ENCODE data around the gene CCDC122. TPM values are rescaled to one million over a fixed set of nuclear protein-coding genes. Genes with fewer than 3 reads are reported as not detected.
"Not testable (repeated sequence)": the region's sequence is repeated elsewhere in the genome, so short reads cannot be mapped to it uniquely, and the experiment has no call there.

CCDC122 gene
- total RNA-seq, 5 donors from 2014 or later (not counting 1 experiment from before 2014, with no cell fraction given) = 0.44 to 4.1 (median 0.78) TPM

GRCh38 chr13:43824656-43825055 lies 54.9 kb downstream of the CCDC122 start:
- H3K36me3 ChIP-seq (ENCODE audit: control insufficient read depth in 2 of 2, extremely low read depth in 1 of 2, insufficient read depth in 1 of 2, low read length in 1 of 2); H3K4me1 ChIP-seq (ENCODE audit: control insufficient read depth in 1 of 2, extremely low read depth in 1 of 2, insufficient read depth in 2 of 2, low read length in 2 of 2); H3K27me3 ChIP-seq (replicated peaks in 1 of 2; ENCODE audit: control insufficient read depth in 2 of 2, extremely low read depth in 1 of 2, insufficient read depth in 2 of 2, low read length in 1 of 2); H3K9me3 Mint-ChIP-seq; H3K4me1 Mint-ChIP-seq; DNase-seq; H3K4me3 Mint-ChIP-seq; ATAC-seq (replicated peaks in 1 of 4); POLR2A ChIA-PET; H3K4me3 ChIP-seq (ENCODE audit: control insufficient read depth in 1 of 2, extremely low read depth in 1 of 2, low read length in 1 of 2); H3K27ac ChIP-seq (ENCODE audit: low read length); CTCF ChIA-PET; H3K9me3 ChIP-seq; H3K36me3 Mint-ChIP-seq; H3K27ac Mint-ChIP-seq: not testable (repeated sequence)
- H3K27me3 Mint-ChIP-seq = peaks cover 3 to 34% of the 10 kb centered on the region in 2 donors
- no CpG with 5 or more reads among the region's 1 CpG for WGBS (ENCODE audit: insufficient coverage)

GRCh38 chr13:43822969-43823368 lies 56.6 kb downstream of the CCDC122 start:
- H3K4me3 Mint-ChIP-seq = no peak overlapping the region
- WGBS (ENCODE audit: insufficient coverage) = 40% methylated on average over 1 of the region's 1 CpG

GRCh38 chr13:43816401-43816889 lies 63.1 kb downstream of the CCDC122 start:
- CTCF ChIA-PET = interaction anchor here in 1 of 2 donors (1.0 kb wide), 2 partner anchors 9 to 12 kb away, joined by 3 read pairs; no protein-coding TSS in a partner anchor
- Mint-ChIP-seq H3K9me3 (peaks cover 0 to 4% (median 0%) of the 10 kb centered on the region in 3 donors), H3K27ac (no peak overlapping the region), H3K27me3 (peaks cover 22 to 31% of the 10 kb centered on the region in 2 donors), H3K4me3 (no peak overlapping the region), H3K4me1 (no peaks in the 10 kb centered on the region), H3K36me3 (no peaks in the 10 kb centered on the region)
- ATAC-seq (replicated peaks in 1 of 4) (no peak), DNase-seq (no peak)
- no peaks in the 10 kb centered on the region for H3K4me1 ChIP-seq (ENCODE audit: control insufficient read depth in 1 of 2, extremely low read depth in 1 of 2, insufficient read depth in 2 of 2, low read length in 2 of 2)
- H3K36me3 ChIP-seq (ENCODE audit: control insufficient read depth in 2 of 2, extremely low read depth in 1 of 2, insufficient read depth in 1 of 2, low read length in 1 of 2) = no peaks in the 10 kb centered on the region
- H3K4me3 ChIP-seq (ENCODE audit: control insufficient read depth in 1 of 2, extremely low read depth in 1 of 2, low read length in 1 of 2) = no peak overlapping the region
- POLR2A ChIA-PET = interaction anchor here in 1 of 2 donors (0.7 kb wide), 1 partner anchor 10 kb away, joined by 4 read pairs; no protein-coding TSS in a partner anchor
- WGBS (ENCODE audit: insufficient coverage) = no CpG with 5 or more reads among the region's 4 CpGs
- no peaks in the 10 kb centered on the region for H3K27me3 ChIP-seq (replicated peaks in 1 of 2; ENCODE audit: control insufficient read depth in 2 of 2, extremely low read depth in 1 of 2, insufficient read depth in 2 of 2, low read length in 1 of 2)
- H3K27ac ChIP-seq (ENCODE audit: low read length) = no peak overlapping the region
- H3K9me3 ChIP-seq = no peaks in the 10 kb centered on the region

More at GRCh38 chr13:43822969-43823368, 56.6 kb downstream of the CCDC122 start:
- POLR2A ChIA-PET = no interaction called here
- peaks cover 8 to 36% of the 10 kb centered on the region in 2 donors for H3K27me3 Mint-ChIP-seq
- H3K9me3 ChIP-seq = no peaks in the 10 kb centered on the region
- H3K36me3 ChIP-seq (ENCODE audit: control insufficient read depth in 2 of 2, extremely low read depth in 1 of 2, insufficient read depth in 1 of 2, low read length in 1 of 2) = no peaks in the 10 kb centered on the region
- H3K4me1 Mint-ChIP-seq = no peaks in the 10 kb centered on the region
- H3K4me3 ChIP-seq (ENCODE audit: control insufficient read depth in 1 of 2, extremely low read depth in 1 of 2, low read length in 1 of 2) = no peak overlapping the region
- ATAC-seq (replicated peaks in 1 of 4) (no peak), DNase-seq (no peak)
- H3K27ac Mint-ChIP-seq = no peak overlapping the region
- no peaks in the 10 kb centered on the region for H3K36me3 Mint-ChIP-seq
- H3K4me1 ChIP-seq (ENCODE audit: control insufficient read depth in 1 of 2, extremely low read depth in 1 of 2, insufficient read depth in 2 of 2, low read length in 2 of 2) = no peaks in the 10 kb centered on the region
- CTCF ChIA-PET = no interaction called here
- H3K27me3 ChIP-seq (replicated peaks in 1 of 2; ENCODE audit: control insufficient read depth in 2 of 2, extremely low read depth in 1 of 2, insufficient read depth in 2 of 2, low read length in 1 of 2) = no peaks in the 10 kb centered on the region
- peaks cover 0 to 4% (median 0%) of the 10 kb centered on the region in 3 donors for H3K9me3 Mint-ChIP-seq
- H3K27ac ChIP-seq (ENCODE audit: low read length) = no peak overlapping the region

- no peak overlapping the region for H3K4me3 Mint-ChIP-seq
- Histone ChIP-seq H3K9me3 (no peaks in the 10 kb centered on the region), H3K27me3 (replicated peaks in 1 of 2; ENCODE audit: control insufficient read depth in 2 of 2, extremely low read depth in 1 of 2, insufficient read depth in 2 of 2, low read length in 1 of 2) (no peaks in the 10 kb centered on the region), H3K27ac (ENCODE audit: low read length) (no peak overlapping the region), H3K4me3 (ENCODE audit: control insufficient read depth in 1 of 2, extremely low read depth in 1 of 2, low read length in 1 of 2) (no peak overlapping the region), H3K36me3 (ENCODE audit: control insufficient read depth in 2 of 2, extremely low read depth in 1 of 2, insufficient read depth in 1 of 2, low read length in 1 of 2) (no peaks in the 10 kb centered on the region), H3K4me1 (ENCODE audit: control insufficient read depth in 1 of 2, extremely low read depth in 1 of 2, insufficient read depth in 2 of 2, low read length in 2 of 2) (no peaks in the 10 kb centered on the region)
- peaks cover 21 to 39% of the 10 kb centered on the region in 2 donors for H3K27me3 Mint-ChIP-seq
- H3K27ac Mint-ChIP-seq = no peak overlapping the region
- H3K9me3 Mint-ChIP-seq = peaks cover 0 to 4% (median 0%) of the 10 kb centered on the region in 3 donors
- no peak for DNase-seq
- ChIA-PET POLR2A (no interaction called here), CTCF (no interaction called here)
- ATAC-seq (replicated peaks in 1 of 4) = no peak
- WGBS (ENCODE audit: insufficient coverage) = 33% methylated on average over 1 of the region's 2 CpGs
- no peaks in the 10 kb centered on the region for H3K4me1 Mint-ChIP-seq
- no peaks in the 10 kb centered on the region for H3K36me3 Mint-ChIP-seq
Measured at GRCh38 chr13:43815204-43815603, 64.3 kb downstream of the CCDC122 start.

- peaks cover 13 to 27% of the 10 kb centered on the region in 2 donors for H3K27me3 Mint-ChIP-seq
- no peaks in the 10 kb centered on the region for H3K36me3 Mint-ChIP-seq
- no peak overlapping the region for H3K4me3 Mint-ChIP-seq
- Histone ChIP-seq H3K4me3 (ENCODE audit: control insufficient read depth in 1 of 2, extremely low read depth in 1 of 2, low read length in 1 of 2) (no peak overlapping the region), H3K27ac (ENCODE audit: low read length) (no peak overlapping the region), H3K4me1 (ENCODE audit: control insufficient read depth in 1 of 2, extremely low read depth in 1 of 2, insufficient read depth in 2 of 2, low read length in 2 of 2) (no peaks in the 10 kb centered on the region), H3K27me3 (replicated peaks in 1 of 2; ENCODE audit: control insufficient read depth in 2 of 2, extremely low read depth in 1 of 2, insufficient read depth in 2 of 2, low read length in 1 of 2) (peaks cover 0 to under 1% of the 10 kb centered on the region in 2 experiments), H3K36me3 (ENCODE audit: control insufficient read depth in 2 of 2, extremely low read depth in 1 of 2, insufficient read depth in 1 of 2, low read length in 1 of 2) (no peaks in the 10 kb centered on the region), H3K9me3 (no peaks in the 10 kb centered on the region)
- CTCF ChIA-PET = interaction anchor here in 1 of 2 donors (1.0 kb wide), 1 partner anchor 841 kb away, joined by 3 read pairs; no protein-coding TSS in a partner anchor
- ATAC-seq (replicated peaks in 1 of 4) (no peak), DNase-seq (no peak)
- H3K9me3 Mint-ChIP-seq = no peaks in the 10 kb centered on the region
- POLR2A ChIA-PET = interaction anchor here in 1 of 2 donors (0.7 kb wide), 1 partner anchor 443 kb away, joined by 4 read pairs; no protein-coding TSS in a partner anchor
- no peak overlapping the region for H3K27ac Mint-ChIP-seq
- H3K4me1 Mint-ChIP-seq = peaks cover 0 to 3% (median 3%) of the 10 kb centered on the region in 3 donors
Measured at GRCh38 chr13:43808676-43809075, 70.9 kb downstream of the CCDC122 start.

GRCh38 chr13:43805681-43806128 lies 73.8 kb downstream of the CCDC122 start:
- ChIA-PET POLR2A (no interaction called here), CTCF (interaction anchor here (0.6 to 1.7 kb wide), 6 partner anchors 10 to 836 kb away, joined by 3 to 8 read pairs (median 6); no protein-coding TSS in a partner anchor)
- ATAC-seq (replicated peaks in 1 of 4) (no peak), DNase-seq (no peak)
- Histone ChIP-seq H3K27me3 (replicated peaks in 1 of 2; ENCODE audit: control insufficient read depth in 2 of 2, extremely low read depth in 1 of 2, insufficient read depth in 2 of 2, low read length in 1 of 2) (peaks cover 0 to 2% of the 10 kb centered on the region in 2 experiments), H3K4me3 (ENCODE audit: control insufficient read depth in 1 of 2, extremely low read depth in 1 of 2, low read length in 1 of 2) (no peak overlapping the region), H3K36me3 (ENCODE audit: control insufficient read depth in 2 of 2, extremely low read depth in 1 of 2, insufficient read depth in 1 of 2, low read length in 1 of 2) (no peaks in the 10 kb centered on the region), H3K4me1 (ENCODE audit: control insufficient read depth in 1 of 2, extremely low read depth in 1 of 2, insufficient read depth in 2 of 2, low read length in 2 of 2) (no peaks in the 10 kb centered on the region), H3K9me3 (no peaks in the 10 kb centered on the region), H3K27ac (ENCODE audit: low read length) (no peak overlapping the region)
- no peak overlapping the region for H3K27ac Mint-ChIP-seq
- H3K36me3 Mint-ChIP-seq = no peaks in the 10 kb centered on the region
- peaks cover 10 to 15% of the 10 kb centered on the region in 2 donors for H3K27me3 Mint-ChIP-seq
- H3K9me3 Mint-ChIP-seq = no peaks in the 10 kb centered on the region
- 89% methylated on average over 6 of the region's 6 CpGs for WGBS (ENCODE audit: insufficient coverage)
- H3K4me1 Mint-ChIP-seq = peaks cover 0 to 3% (median 3%) of the 10 kb centered on the region in 3 donors
- no peak overlapping the region for H3K4me3 Mint-ChIP-seq

All from T-cell (primary cell).